Prostate gland (tissue), 2 donors: Measurements from ENCODE around the gene NBPF3. TPM values are rescaled to one million over a fixed set of nuclear protein-coding genes. Genes with fewer than 3 reads are reported as not detected.
"Not testable (repeated sequence)": the region's sequence is repeated elsewhere in the genome, so short reads cannot be mapped to it uniquely, and the experiment has no call there.

Source experiments
- DNase-seq: peaks from one replicate; pipeline ENCODE4 v3.0.0-alpha.2; 2019; ENCODE audit warnings: low spot score
- H3K27ac ChIP-seq, 2 donors: fragments of 200-600 bp; sonication (generic); 2 replicates each; pipeline ENCODE4 v1.5.1; 2017 to 2019
- H3K27me3 ChIP-seq: fragments of 200-600 bp; sonication (generic); replicated peaks from 2 replicates; pipeline ENCODE4 v1.5.1; 2019; ENCODE audit not compliant: insufficient read depth
- H3K36me3 ChIP-seq, 2 donors: fragments of 200-600 bp; sonication (generic); 1 replicate in 1 of 2; 2 replicates in 1 of 2; pipeline versions ENCODE4 v1.5.1 to v1.8.1; 2017 to 2019
- H3K4me1 ChIP-seq: fragments of 200-600 bp; sonication (generic); replicated peaks from 2 replicates; pipeline ENCODE4 v1.5.1; 2019
- H3K4me3 ChIP-seq, 2 donors: fragments of 200-600 bp; sonication (generic); 2 replicates each; pipeline ENCODE4 v1.5.1; 2017 to 2019
- H3K9me3 ChIP-seq: fragments of 200-600 bp; sonication (generic); 2 replicates; pipeline ENCODE4 v1.5.1; 2017
- POLR2A ChIP-seq: fragments of 450-650 bp; IDR thresholded peaks from one replicate; pipeline ENCODE4 v1.6.1; 2016; ENCODE audit warnings: antibody characterized with exemption, mild to moderate bottlenecking
- POLR2AphosphoS5 ChIP-seq: sonication (generic); formaldehyde crosslinking; IDR thresholded peaks from one replicate; pipeline ENCODE4 v1.6.1; 2017; ENCODE audit warnings: antibody characterized with exemption
- WGBS: methylation state at CpG from one replicate; pipeline ENCODE4 v1.1.5; 2018; 5-methylcytosine and 5-hydroxymethylcytosine counted together
- intact Hi-C: fragments of 100-400 bp; cut with DNase I; formaldehyde crosslinking; loops from one replicate; pipeline ENCODE4 v1.14.2; 2022
- total RNA-seq, 2 donors: library from RNA; depleted of rRNA; stranded (reverse); fragments of >200 nt; gene quantifications; one replicate each; pipeline ENCODE4 v1.1.0, GENCODE V29; 2016
- TF ChIP-seq, protein P1 (sequence below), 4 experiments: fragments of 200-600 bp in 2 of 4; fragments of 450-650 bp in 2 of 4; sonication (generic) in 2 of 4; IDR thresholded peaks; 1 replicate in 3 of 4; 2 replicates in 1 of 4; pipeline ENCODE4 v1.5.1; 2016 to 2019; ENCODE audit warnings: antibody characterized with exemption in 4 of 4, mild to moderate bottlenecking in 2 of 4, moderate library complexity in 2 of 4

Gene NBPF3
- total RNA-seq, 2 donors from 2014 or later: 13.9 to 19.7 TPM

DNA sequence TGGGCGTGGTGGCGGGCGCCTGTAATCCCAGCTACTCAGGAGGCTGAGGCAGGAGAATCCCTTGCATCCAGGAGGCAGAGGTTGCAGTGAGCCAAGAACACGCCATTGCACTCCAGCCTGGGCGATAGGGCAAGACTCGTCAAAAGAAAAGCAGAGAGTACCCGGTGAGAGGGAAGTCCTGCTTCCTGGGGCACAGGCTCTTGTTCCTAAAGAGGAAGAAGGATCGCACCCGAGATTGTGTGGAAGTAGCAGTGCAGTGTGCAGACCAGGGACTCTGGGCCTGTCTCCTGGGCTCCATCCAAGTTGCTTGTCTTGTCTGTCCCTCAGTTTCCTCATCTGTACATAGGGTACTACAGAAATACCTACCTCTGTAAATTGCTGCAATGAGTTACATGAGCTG lies 29.6 kb downstream of the NBPF3 start:
- no peak for DNase-seq
- Histone ChIP-seq H3K36me3 (no peaks in the 10 kb centered on the region), H3K9me3 (no peaks in the 10 kb centered on the region), H3K27ac (no peak overlapping the region), H3K4me1 (no peaks in the 10 kb centered on the region), H3K4me3 (no peak overlapping the region), H3K27me3 (no peaks in the 10 kb centered on the region)
- TF ChIP-seq POLR2AphosphoS5 (no peak), POLR2A (no peak)
- TF ChIP-seq, protein P1, sequence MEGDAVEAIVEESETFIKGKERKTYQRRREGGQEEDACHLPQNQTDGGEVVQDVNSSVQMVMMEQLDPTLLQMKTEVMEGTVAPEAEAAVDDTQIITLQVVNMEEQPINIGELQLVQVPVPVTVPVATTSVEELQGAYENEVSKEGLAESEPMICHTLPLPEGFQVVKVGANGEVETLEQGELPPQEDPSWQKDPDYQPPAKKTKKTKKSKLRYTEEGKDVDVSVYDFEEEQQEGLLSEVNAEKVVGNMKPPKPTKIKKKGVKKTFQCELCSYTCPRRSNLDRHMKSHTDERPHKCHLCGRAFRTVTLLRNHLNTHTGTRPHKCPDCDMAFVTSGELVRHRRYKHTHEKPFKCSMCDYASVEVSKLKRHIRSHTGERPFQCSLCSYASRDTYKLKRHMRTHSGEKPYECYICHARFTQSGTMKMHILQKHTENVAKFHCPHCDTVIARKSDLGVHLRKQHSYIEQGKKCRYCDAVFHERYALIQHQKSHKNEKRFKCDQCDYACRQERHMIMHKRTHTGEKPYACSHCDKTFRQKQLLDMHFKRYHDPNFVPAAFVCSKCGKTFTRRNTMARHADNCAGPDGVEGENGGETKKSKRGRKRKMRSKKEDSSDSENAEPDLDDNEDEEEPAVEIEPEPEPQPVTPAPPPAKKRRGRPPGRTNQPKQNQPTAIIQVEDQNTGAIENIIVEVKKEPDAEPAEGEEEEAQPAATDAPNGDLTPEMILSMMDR (IDR thresholded peaks at IDR 0.05): no peak
- 90% methylated on average over 9 of the region's 9 CpGs for WGBS
- intact Hi-C loops: no loop called here

DNA sequence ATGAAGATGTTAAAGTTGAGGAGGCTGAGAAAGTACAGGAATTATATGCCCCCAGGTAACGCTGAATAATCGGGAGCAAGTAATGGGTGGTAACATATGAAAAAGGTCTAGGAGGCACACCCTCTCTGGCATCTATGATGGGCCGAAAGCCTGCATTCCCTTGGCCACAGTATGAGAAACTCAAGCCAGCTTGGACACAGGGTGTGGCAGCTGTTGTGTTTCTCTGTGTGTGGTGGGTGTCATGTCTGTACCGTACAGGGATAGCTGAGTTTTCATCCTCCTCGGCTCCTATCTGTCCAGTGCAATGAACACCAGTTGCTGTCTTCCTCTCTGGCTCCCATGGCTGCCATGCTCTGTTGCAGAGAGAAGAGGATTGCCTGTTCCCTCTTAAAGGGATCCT lies 32.9 kb downstream of the NBPF3 start:
- no peak for DNase-seq
- Histone ChIP-seq H3K27me3 (no peaks in the 10 kb centered on the region), H3K36me3 (no peaks in the 10 kb centered on the region), H3K4me3 (no peak overlapping the region), H3K27ac (no peak overlapping the region), H3K4me1 (no peaks in the 10 kb centered on the region), H3K9me3 (no peaks in the 10 kb centered on the region)
- TF ChIP-seq, protein P1 (IDR thresholded peaks at IDR 0.05): no peak
- TF ChIP-seq POLR2AphosphoS5 (no peak), POLR2A (no peak)
- WGBS: 89% methylated on average over 5 of the region's 5 CpGs
- intact Hi-C loops: no loop called here

DNA sequence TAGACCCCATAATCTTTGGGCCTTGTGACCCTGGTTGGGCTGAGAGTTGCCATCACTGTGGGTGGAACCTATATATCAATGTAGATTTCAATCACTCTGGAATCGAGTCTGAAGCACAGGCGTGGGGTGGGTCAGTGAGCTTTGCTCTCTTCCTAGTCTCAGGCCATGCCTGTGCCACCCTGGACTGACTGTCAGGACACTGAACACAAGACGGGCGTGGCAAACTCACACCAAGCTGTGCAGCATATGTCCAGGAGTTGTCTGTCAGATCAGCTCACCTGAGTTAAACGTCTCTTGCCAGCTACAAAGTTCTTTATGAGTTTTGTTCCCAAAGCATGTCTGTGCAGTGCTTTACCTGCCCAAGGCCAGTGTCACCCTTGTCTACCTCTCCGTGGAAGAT lies 38.4 kb downstream of the NBPF3 start:
- H3K4me1 ChIP-seq: no peaks in the 10 kb centered on the region
- DNase-seq: no peak
- intact Hi-C loops: no loop called here
- H3K27me3 ChIP-seq: no peaks in the 10 kb centered on the region
- H3K27ac ChIP-seq: no peak overlapping the region
- H3K4me3 ChIP-seq: no peak overlapping the region
- H3K9me3 ChIP-seq: no peaks in the 10 kb centered on the region
- WGBS: 91% methylated on average over 6 of the region's 6 CpGs
- no peak for TF ChIP-seq POLR2AphosphoS5
- no peak for TF ChIP-seq POLR2A
- TF ChIP-seq, protein P1 (IDR thresholded peaks at IDR 0.05): no peak
- no peaks in the 10 kb centered on the region for H3K36me3 ChIP-seq

DNA sequence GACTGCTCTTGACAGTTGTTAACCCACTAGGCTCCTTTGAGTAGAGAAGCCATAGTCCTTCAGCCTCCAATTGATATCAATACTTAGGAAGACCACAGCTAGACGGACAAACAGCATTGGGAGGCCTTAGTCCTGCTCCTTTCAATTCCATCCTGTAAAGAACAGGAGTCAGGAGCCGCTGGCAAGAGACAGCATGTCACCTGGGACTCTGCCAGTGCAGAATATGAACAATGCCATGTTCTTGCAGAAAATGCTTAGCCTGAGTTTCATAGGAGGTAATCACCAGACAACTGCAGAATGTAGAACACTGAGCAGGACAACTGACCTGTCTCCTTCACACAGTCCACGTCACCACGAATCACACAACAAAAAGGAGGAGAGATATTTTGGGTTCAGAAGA lies 43.9 kb downstream of the NBPF3 start:
- H3K27ac ChIP-seq, H3K27me3 ChIP-seq, H3K9me3 ChIP-seq, DNase-seq, intact Hi-C loops, H3K4me1 ChIP-seq, H3K36me3 ChIP-seq, H3K4me3 ChIP-seq: not testable (repeated sequence)
- WGBS: 53% methylated on average over 4 of the region's 4 CpGs

DNA sequence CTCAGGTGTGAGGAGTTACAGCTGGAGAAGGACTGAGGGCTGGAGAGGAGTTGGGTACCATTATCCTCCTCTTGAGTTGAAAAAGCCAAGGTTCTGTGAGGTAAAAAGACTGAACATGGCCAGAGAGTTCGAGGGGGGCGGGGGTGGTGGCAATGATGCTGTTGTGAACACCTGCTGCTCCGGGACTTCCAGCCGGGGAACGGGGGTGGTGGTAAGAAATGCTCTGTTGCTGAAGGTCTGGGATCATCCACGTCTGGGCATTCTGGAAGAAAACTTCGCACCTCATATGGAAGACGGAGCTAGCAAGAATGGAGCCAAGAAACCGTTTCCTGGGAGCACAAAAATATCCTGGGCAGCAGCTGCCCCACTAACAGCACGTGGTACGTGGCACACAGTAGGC lies 49.2 kb downstream of the NBPF3 start:
- WGBS: 91% methylated on average over 11 of the region's 11 CpGs
- no peaks in the 10 kb centered on the region for H3K27me3 ChIP-seq
- H3K27ac ChIP-seq: no peak overlapping the region
- no peaks in the 10 kb centered on the region for H3K4me1 ChIP-seq
- intact Hi-C loops: no loop called here
- DNase-seq: no peak
- no peak overlapping the region for H3K4me3 ChIP-seq
- TF ChIP-seq POLR2A (no peak), POLR2AphosphoS5 (no peak)
- TF ChIP-seq, protein P1 (IDR thresholded peaks at IDR 0.05): no peak
- no peaks in the 10 kb centered on the region for H3K36me3 ChIP-seq
- H3K9me3 ChIP-seq: no peaks in the 10 kb centered on the region
